ENCODE measurements around the gene PTGDR2.

DNA sequence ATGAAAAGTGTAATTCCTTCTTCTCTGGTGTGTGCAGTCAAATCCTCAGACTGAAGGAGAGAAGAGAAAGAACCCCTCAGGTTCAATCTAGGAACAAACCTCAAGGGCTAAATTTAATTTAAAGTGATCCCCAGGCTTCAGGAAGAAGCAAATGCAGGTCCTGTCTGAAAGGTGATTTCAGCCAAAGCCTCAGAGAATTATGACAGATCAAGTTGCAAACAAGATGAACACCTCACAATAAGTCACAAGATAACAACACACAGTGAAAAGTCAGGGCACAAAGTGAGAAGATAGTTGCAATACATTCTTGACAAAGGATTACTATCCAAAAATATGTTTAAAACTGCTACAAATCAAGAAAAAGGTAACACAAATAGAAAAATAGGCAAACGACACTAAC, 23.4 kb upstream of the PTGDR2 start:
- no peak for TF ChIP-seq POLR2A (IDR thresholded peaks at IDR 0.05; ENCODE audit: low read length)
- TF ChIP-seq GATA1 (IDR thresholded peaks at IDR 0.05; ENCODE audit: low read depth, low read length), result no peak
